Mesothelial cell of epicardium (in vitro differentiated cells): ENCODE results near the gene PLEKHB1. TPM values are rescaled to one million over a fixed set of nuclear protein-coding genes. Genes with fewer than 3 reads are reported as not detected.

Source experiments
- DNase-seq, 2 experiments: peaks; one replicate each; pipeline ENCODE4 v3.0.0; 2021; ENCODE audit warnings: low spot score in 2 of 2; ENCODE audit not compliant: unreplicated experiment in 2 of 2
- H3K27ac Mint-ChIP-seq: 2 replicates; pipeline ENCODE4 v1.8.0; 2021; ENCODE audit warnings: mixed read lengths
- H3K27me3 Mint-ChIP-seq: 2 replicates; pipeline ENCODE4 v1.8.0; 2021; ENCODE audit warnings: low read depth, mixed read lengths
- H3K36me3 Mint-ChIP-seq: 2 replicates; pipeline ENCODE4 v1.8.0; 2021; ENCODE audit warnings: mixed read lengths
- H3K4me1 Mint-ChIP-seq: 2 replicates; pipeline ENCODE4 v1.8.0; 2021; ENCODE audit warnings: mixed read lengths
- H3K4me3 Mint-ChIP-seq: 2 replicates; pipeline ENCODE4 v1.8.0; 2021; ENCODE audit warnings: mild to moderate bottlenecking, moderate library complexity, mixed read lengths
- H3K9me3 Mint-ChIP-seq: 2 replicates; pipeline ENCODE4 v1.8.0; 2021; ENCODE audit warnings: mixed read lengths
- CTCF ChIP-seq: fragments of 200-600 bp; sonication (generic); IDR thresholded peaks from one replicate; pipeline ENCODE4 v1.5.0; 2021; ENCODE audit warnings: antibody characterized with exemption; ENCODE audit not compliant: unreplicated experiment
- total RNA-seq: library from RNA; stranded (reverse); gene quantifications from 3 replicates; pipeline ENCODE4 v1.2.1, GENCODE V29; 2021

PLEKHB1 gene, protein sequence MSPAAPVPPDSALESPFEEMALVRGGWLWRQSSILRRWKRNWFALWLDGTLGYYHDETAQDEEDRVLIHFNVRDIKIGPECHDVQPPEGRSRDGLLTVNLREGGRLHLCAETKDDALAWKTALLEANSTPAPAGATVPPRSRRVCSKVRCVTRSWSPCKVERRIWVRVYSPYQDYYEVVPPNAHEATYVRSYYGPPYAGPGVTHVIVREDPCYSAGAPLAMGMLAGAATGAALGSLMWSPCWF
- total RNA-seq, result 6.1 to 9.0 TPM (median 8.0 TPM) in 3 replicates

DNA sequence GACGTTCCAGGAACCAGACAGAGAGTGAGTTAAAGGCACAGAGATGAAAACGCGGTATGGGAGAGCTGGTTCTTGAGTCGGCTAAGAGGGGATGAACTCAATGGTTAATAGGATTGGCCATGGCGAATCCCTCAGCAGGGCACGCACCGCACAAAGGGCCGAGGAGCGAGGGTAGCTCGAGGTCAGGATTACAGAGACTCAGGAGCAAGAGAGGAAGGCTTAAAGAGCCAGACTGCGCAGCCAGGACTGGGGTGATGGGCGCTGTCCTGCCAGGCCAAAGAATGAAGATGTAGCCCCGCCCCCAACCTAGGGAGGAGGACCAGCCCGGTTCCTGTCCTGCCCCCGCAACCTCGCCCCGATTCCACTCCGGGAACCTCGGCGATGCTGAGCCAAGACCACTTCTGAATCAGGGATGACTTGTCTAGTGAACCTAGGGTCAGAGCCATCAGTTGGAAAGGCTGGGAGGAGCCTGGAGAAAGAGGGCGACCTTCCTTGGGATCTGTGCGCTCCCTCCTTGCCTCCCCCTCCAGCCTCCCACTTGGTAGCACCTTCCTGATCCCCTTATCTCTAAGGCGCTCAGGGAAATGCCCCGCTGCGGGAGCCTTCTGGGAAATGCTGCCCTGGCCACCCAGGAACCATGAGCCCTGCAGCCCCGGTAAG lies at the start of gene PLEKHB1:
Gene PLEKHB1 (plus strand): TSS at position 610 of the 660 bp plus-strand sequence. CDS start 28 bp downstream, at position 638.
- peak within 1 kb of the TSS; percentile 56 for H3K4me3 Mint-ChIP-seq
- no peaks in the 10 kb centered on the region for H3K9me3 Mint-ChIP-seq
- no peaks in the 10 kb centered on the region for H3K36me3 Mint-ChIP-seq
- peaks cover 20% of the 10 kb centered on the region for H3K4me1 Mint-ChIP-seq
- TF ChIP-seq CTCF, result no peak
- DNase-seq, result no peak
- H3K27ac Mint-ChIP-seq, result no peak within 1 kb of the TSS
- H3K27me3 Mint-ChIP-seq, result peaks cover 11% of the 10 kb centered on the region

GRCh38 chr11:73597336-73597955 lies 48.9 kb upstream of the PLEKHB1 start:
- H3K4me3 Mint-ChIP-seq, result peak overlapping the region; percentile 87
- H3K27me3 Mint-ChIP-seq, result no peaks in the 10 kb centered on the region
- peaks cover 29% of the 10 kb centered on the region for H3K4me1 Mint-ChIP-seq
- no peaks in the 10 kb centered on the region for H3K9me3 Mint-ChIP-seq
- H3K27ac Mint-ChIP-seq, result peak overlapping the region; percentile 93
- DNase-seq, result no peak
- TF ChIP-seq CTCF, result no peak
- H3K36me3 Mint-ChIP-seq, result no peaks in the 10 kb centered on the region

GRCh38 chr11:73597956-73598718 lies 48.2 kb upstream of the PLEKHB1 start, which contains the start of gene FAM168A:
Gene FAM168A (minus strand): TSS chr11:73598112. CDS start chr11:73468474, 129,638 bp downstream.
- no peaks in the 10 kb centered on the region for H3K27me3 Mint-ChIP-seq
- H3K36me3 Mint-ChIP-seq, result no peaks in the 10 kb centered on the region
- H3K27ac Mint-ChIP-seq, result peak within 1 kb of the TSS; percentile 93
- H3K4me3 Mint-ChIP-seq, result peak within 1 kb of the TSS; percentile 87
- peaks cover 29% of the 10 kb centered on the region for H3K4me1 Mint-ChIP-seq
- no peaks in the 10 kb centered on the region for H3K9me3 Mint-ChIP-seq
- DNase-seq, result peak; percentile 87 to 88
- TF ChIP-seq CTCF, result peak; percentile 28

DNA sequence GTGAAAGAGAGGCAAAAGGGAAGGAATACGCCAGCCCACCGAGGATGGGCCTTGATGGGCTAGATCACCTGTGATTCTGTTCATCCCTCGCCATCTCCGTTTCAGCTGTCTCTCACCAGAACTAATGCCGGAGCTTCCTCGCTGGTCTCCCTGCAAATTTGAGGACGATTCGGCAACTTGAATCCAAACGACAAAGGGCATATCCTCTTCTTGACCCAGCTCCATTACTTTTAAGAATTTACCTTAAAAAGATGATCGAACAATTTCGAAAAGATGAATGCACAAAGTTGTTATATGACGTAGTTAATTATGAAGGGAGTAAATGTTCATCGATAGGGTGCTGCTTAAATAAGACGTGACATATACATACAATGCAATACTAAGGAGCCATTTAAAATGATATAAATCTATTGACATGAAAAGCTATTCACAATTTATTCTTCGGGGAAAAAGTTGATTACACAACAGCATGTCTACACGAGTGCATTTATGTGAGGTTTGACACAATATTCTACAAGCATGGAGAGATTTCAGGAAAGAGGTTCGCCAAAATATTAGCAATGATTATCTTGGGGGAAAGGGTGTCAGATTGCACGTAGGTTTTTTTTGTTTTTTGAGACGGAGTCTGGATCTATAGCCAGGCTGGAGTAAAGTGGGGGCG lies 47.5 kb upstream of the PLEKHB1 start:
- peak overlapping the region; percentile 87 for H3K4me3 Mint-ChIP-seq

More for the DNA sequence above, 47.5 kb upstream of the PLEKHB1 start:
- Mint-ChIP-seq H3K4me1 (peaks cover 29% of the 10 kb centered on the region), H3K36me3 (no peaks in the 10 kb centered on the region), H3K27ac (peak overlapping the region; percentile 93), H3K9me3 (no peaks in the 10 kb centered on the region), H3K27me3 (no peaks in the 10 kb centered on the region)
- TF ChIP-seq CTCF, result no peak
- no peak for DNase-seq
